Upper lobe of left lung (tissue), 4 donors: Measurements from ENCODE around the gene STX16.

Experiments used
- CTCF ChIP-seq, 6 experiments: fragments of 450-650 bp in 4 of 6; fragments of 200-600 bp in 2 of 6; sonication (generic) in 2 of 6; IDR thresholded peaks; one replicate each; pipeline ENCODE4 v1.5.1; 2016 to 2019; ENCODE audit warnings: antibody characterized with exemption in 6 of 6
- EP300 ChIP-seq, 4 donors: sonication (generic); formaldehyde crosslinking; IDR thresholded peaks; one replicate each; pipeline ENCODE4 v1.5.1; 2017; ENCODE audit warnings: antibody characterized with exemption in 4 of 4, control low read depth in 2 of 4
- POLR2A ChIP-seq, 4 donors: fragments of 450-650 bp; IDR thresholded peaks; one replicate each; pipeline ENCODE4 v1.5.1; 2016 to 2017; ENCODE audit warnings: antibody characterized with exemption in 4 of 4, mild to moderate bottlenecking in 2 of 4
- POLR2AphosphoS5 ChIP-seq, 2 donors: sonication (generic); formaldehyde crosslinking; IDR thresholded peaks; one replicate each; pipeline ENCODE4 v1.5.1; 2017; ENCODE audit warnings: antibody characterized with exemption in 2 of 2

- no peak for TF ChIP-seq CTCF (IDR thresholded peaks at IDR 0.05)
- no peak for TF ChIP-seq POLR2A (IDR thresholded peaks at IDR 0.05)
- no peak for TF ChIP-seq EP300 (IDR thresholded peaks at IDR 0.05)
- TF ChIP-seq POLR2AphosphoS5 (IDR thresholded peaks at IDR 0.05) = no peak
These were observed 7.7 kb downstream of the STX16 start for GRCh38 chr20:58658760-58659159.
